ENCODE measurements around the gene ZCWPW1.
"Not testable (repeated sequence)": the region's sequence is repeated elsewhere in the genome, so short reads cannot be mapped to it uniquely, and the experiment has no call there.

DNA sequence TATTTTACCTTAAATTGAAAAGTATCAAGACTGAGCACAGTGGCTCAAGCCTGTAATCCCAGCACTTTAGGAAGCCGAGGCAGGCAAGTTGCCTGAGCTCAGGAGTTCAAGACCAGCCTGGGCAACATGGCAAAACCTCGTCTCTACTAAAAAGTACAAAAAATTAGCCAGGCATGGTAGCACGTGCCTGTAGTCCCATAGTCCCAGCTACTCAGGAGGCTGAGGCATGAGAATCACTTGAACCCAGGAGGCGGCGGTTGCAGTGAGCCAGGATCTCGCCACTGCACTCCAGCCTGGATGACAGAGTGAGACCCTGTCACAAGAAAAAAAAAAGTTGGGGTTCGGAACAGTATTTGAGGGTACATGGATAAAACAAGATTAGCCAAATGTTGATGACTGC lies 10.7 kb upstream of the ZCWPW1 start:
- TF ChIP-seq EZH2 (IDR thresholded peaks at IDR 0.05); POLR2AphosphoS5 (IDR thresholded peaks at IDR 0.05; ENCODE audit: borderline replicate concordance, low read depth, low read length); FOXP2 (optimal IDR thresholded peaks at IDR 0.05; ENCODE audit: control extremely low read depth, extremely low read length, insufficient read depth): not testable (repeated sequence)

Measured in SK-N-MC (cell line).